K562 (cell line): ENCODE data around the gene LRP1B. TPM values are rescaled to one million over a fixed set of nuclear protein-coding genes. Genes with fewer than 3 reads are reported as not detected.

Experiments used
- ARID2 ChIP-seq: fragments of 450-650 bp; IDR thresholded peaks from 2 replicates; pipeline ENCODE4 v1.6.1; 2017; ENCODE audit warnings: antibody characterized with exemption, mild to moderate bottlenecking
- FOS ChIP-seq: IDR thresholded peaks from 3 replicates; pipeline ENCODE4 v1.6.1; 2011; ENCODE audit not compliant: insufficient read length; ENCODE audit errors: extremely low read depth
- HDAC3 ChIP-seq: fragments of 450-650 bp; IDR thresholded peaks from 2 replicates; pipeline ENCODE4 v1.6.1; 2018; ENCODE audit warnings: borderline replicate concordance, mild to moderate bottlenecking, moderate library complexity; ENCODE audit not compliant: partially characterized antibody
- RNF2 ChIP-seq: sonication (generic); IDR thresholded peaks from 2 replicates; pipeline ENCODE4 v1.6.1; 2016
- ZNF695 ChIP-seq: fragments of 450-650 bp; formaldehyde crosslinking; IDR thresholded peaks from 2 replicates; pipeline ENCODE4 v1.4.0; 2020; ENCODE audit warnings: mild to moderate bottlenecking, moderate library complexity
- polyA plus RNA-seq, 8 experiments: library from polyadenylated mRNA; depleted of rRNA in 4 of 8; stranded (reverse) in 5 of 8; unstranded in 3 of 8; fragments of >200 nt; fragmentation: Nextera tagmentation in 2 of 8; fragmentation: Illumina TruSeq in 1 of 8; extraction: Ambion mirVana in 2 of 8; extraction: Trizol in 1 of 8; gene quantifications; 2 replicates each; pipeline versions ENCODE4 v1.2.1 to v1.2.3, GENCODE V29; 2011 to 2014; ENCODE audit warnings: inconsistent platforms in 1 of 8, missing spikeins in 1 of 8
- total RNA-seq, 7 experiments: library from RNA; depleted of rRNA in 6 of 7; stranded (reverse); fragments of >200 nt in 6 of 7; fragmentation: Illumina TruSeq in 2 of 7; extraction: Trizol in 2 of 7; gene quantifications; 2 replicates each; pipeline versions ENCODE4 v1.2.1 to v1.2.3, GENCODE V29; 2011 to 2021; ENCODE audit warnings: low replicate concordance in 1 of 7
- TF ChIP-seq, protein P1 (sequence below): fragments of 450-650 bp; IDR thresholded peaks from 2 replicates; pipeline ENCODE4 v1.6.1; 2016; ENCODE audit warnings: mild to moderate bottlenecking, moderate library complexity

The LRP1B gene
- total and polyA plus RNA-seq, 9 of the 15 experiments (the other 6 are each of a cell fraction or from before 2014, with no cell fraction given) = not detected

DNA sequence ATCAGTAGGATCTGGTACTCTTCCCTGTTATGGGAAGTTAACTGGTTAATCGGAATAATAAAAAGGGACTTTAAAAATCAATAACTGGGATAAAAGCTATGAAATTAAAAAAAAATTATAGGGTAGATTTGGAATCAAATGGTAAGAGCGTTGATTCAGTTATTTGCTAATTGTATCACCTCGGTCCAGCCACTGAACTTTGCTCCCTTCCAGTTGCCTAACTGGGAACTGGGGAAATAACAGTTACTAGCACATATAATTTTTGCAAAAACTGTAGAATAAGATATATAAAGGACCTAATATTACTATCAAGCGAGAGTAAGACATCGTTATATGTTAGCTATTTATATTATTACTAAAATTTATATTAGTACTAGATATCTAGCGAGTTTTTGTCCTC is 302.1 kb downstream of the LRP1B start (continued):
- TF ChIP-seq, protein P1, sequence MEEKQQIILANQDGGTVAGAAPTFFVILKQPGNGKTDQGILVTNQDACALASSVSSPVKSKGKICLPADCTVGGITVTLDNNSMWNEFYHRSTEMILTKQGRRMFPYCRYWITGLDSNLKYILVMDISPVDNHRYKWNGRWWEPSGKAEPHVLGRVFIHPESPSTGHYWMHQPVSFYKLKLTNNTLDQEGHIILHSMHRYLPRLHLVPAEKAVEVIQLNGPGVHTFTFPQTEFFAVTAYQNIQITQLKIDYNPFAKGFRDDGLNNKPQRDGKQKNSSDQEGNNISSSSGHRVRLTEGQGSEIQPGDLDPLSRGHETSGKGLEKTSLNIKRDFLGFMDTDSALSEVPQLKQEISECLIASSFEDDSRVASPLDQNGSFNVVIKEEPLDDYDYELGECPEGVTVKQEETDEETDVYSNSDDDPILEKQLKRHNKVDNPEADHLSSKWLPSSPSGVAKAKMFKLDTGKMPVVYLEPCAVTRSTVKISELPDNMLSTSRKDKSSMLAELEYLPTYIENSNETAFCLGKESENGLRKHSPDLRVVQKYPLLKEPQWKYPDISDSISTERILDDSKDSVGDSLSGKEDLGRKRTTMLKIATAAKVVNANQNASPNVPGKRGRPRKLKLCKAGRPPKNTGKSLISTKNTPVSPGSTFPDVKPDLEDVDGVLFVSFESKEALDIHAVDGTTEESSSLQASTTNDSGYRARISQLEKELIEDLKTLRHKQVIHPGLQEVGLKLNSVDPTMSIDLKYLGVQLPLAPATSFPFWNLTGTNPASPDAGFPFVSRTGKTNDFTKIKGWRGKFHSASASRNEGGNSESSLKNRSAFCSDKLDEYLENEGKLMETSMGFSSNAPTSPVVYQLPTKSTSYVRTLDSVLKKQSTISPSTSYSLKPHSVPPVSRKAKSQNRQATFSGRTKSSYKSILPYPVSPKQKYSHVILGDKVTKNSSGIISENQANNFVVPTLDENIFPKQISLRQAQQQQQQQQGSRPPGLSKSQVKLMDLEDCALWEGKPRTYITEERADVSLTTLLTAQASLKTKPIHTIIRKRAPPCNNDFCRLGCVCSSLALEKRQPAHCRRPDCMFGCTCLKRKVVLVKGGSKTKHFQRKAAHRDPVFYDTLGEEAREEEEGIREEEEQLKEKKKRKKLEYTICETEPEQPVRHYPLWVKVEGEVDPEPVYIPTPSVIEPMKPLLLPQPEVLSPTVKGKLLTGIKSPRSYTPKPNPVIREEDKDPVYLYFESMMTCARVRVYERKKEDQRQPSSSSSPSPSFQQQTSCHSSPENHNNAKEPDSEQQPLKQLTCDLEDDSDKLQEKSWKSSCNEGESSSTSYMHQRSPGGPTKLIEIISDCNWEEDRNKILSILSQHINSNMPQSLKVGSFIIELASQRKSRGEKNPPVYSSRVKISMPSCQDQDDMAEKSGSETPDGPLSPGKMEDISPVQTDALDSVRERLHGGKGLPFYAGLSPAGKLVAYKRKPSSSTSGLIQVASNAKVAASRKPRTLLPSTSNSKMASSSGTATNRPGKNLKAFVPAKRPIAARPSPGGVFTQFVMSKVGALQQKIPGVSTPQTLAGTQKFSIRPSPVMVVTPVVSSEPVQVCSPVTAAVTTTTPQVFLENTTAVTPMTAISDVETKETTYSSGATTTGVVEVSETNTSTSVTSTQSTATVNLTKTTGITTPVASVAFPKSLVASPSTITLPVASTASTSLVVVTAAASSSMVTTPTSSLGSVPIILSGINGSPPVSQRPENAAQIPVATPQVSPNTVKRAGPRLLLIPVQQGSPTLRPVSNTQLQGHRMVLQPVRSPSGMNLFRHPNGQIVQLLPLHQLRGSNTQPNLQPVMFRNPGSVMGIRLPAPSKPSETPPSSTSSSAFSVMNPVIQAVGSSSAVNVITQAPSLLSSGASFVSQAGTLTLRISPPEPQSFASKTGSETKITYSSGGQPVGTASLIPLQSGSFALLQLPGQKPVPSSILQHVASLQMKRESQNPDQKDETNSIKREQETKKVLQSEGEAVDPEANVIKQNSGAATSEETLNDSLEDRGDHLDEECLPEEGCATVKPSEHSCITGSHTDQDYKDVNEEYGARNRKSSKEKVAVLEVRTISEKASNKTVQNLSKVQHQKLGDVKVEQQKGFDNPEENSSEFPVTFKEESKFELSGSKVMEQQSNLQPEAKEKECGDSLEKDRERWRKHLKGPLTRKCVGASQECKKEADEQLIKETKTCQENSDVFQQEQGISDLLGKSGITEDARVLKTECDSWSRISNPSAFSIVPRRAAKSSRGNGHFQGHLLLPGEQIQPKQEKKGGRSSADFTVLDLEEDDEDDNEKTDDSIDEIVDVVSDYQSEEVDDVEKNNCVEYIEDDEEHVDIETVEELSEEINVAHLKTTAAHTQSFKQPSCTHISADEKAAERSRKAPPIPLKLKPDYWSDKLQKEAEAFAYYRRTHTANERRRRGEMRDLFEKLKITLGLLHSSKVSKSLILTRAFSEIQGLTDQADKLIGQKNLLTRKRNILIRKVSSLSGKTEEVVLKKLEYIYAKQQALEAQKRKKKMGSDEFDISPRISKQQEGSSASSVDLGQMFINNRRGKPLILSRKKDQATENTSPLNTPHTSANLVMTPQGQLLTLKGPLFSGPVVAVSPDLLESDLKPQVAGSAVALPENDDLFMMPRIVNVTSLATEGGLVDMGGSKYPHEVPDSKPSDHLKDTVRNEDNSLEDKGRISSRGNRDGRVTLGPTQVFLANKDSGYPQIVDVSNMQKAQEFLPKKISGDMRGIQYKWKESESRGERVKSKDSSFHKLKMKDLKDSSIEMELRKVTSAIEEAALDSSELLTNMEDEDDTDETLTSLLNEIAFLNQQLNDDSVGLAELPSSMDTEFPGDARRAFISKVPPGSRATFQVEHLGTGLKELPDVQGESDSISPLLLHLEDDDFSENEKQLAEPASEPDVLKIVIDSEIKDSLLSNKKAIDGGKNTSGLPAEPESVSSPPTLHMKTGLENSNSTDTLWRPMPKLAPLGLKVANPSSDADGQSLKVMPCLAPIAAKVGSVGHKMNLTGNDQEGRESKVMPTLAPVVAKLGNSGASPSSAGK = no peak
- TF ChIP-seq HDAC3 = no peak
- TF ChIP-seq RNF2 = no peak
- TF ChIP-seq FOS = no peak
- no peak for TF ChIP-seq ARID2
- no peak for TF ChIP-seq ZNF695 (CRISPR knock-in tag)
